ENCODE results near the gene SRCIN1.
"Not testable (repeated sequence)": the region's sequence is repeated elsewhere in the genome, so short reads cannot be mapped to it uniquely, and the experiment has no call there.

- not testable (repeated sequence) for TF ChIP-seq JUND (IDR thresholded peaks at IDR 0.05); CTCF (IDR thresholded peaks at IDR 0.05; ENCODE audit: low read depth, low read length, missing input control); GABPA (IDR thresholded peaks at IDR 0.05 in 1 of 2, conservative IDR thresholded peaks at IDR 0.05 in 1 of 2); ZBTB33 (IDR thresholded peaks at IDR 0.05); REST (IDR thresholded peaks at IDR 0.05); MAX (IDR thresholded peaks at IDR 0.05)
These were observed 123.1 kb downstream of the SRCIN1 start for GRCh38 chr17:38482700-38483043.
